Retinal pigment epithelial cell (primary cell): ENCODE data around the gene DTYMK.

Source experiments
- DNase-seq: peaks from one replicate; pipeline ENCODE4 v3.0.0-alpha.2; 2010; ENCODE audit warnings: low read depth
- H3K4me3 ChIP-seq: 2 replicates; pipeline ENCODE4 v1.5.1; 2011; ENCODE audit warnings: mild to moderate bottlenecking, low read length, control low read depth, moderate library complexity
- TF ChIP-seq, protein P1 (sequence below): conservative IDR thresholded peaks from 2 replicates; pipeline ENCODE4 v1.5.1; 2011; ENCODE audit warnings: low read depth, low read length, control low read depth, inconsistent platforms

DTYMK gene

DNA sequence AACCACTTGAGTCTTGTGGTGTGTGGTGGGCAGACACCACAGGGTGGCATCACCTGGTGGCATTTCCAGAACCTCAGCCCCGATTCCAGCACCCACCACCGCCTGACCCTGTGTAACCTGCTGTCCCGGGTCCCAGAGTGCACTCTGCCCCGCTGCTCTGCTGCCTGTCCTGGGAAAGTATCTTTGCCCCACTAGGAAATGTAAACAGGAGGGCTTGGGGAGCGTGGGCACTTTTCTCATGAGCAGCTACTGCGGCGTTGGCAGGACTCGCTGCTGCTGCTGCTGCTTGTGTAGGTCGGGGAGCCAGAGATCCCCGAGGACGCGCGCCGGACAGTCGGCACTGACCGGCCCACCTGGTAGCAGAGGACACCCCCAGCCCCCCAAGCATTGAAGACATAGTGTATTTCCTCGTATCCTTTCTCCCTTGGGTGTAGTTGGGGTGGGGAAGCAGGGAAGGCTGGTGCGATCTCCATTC, 13.4 kb downstream of the DTYMK start:
- DNase-seq: no peak

DNA sequence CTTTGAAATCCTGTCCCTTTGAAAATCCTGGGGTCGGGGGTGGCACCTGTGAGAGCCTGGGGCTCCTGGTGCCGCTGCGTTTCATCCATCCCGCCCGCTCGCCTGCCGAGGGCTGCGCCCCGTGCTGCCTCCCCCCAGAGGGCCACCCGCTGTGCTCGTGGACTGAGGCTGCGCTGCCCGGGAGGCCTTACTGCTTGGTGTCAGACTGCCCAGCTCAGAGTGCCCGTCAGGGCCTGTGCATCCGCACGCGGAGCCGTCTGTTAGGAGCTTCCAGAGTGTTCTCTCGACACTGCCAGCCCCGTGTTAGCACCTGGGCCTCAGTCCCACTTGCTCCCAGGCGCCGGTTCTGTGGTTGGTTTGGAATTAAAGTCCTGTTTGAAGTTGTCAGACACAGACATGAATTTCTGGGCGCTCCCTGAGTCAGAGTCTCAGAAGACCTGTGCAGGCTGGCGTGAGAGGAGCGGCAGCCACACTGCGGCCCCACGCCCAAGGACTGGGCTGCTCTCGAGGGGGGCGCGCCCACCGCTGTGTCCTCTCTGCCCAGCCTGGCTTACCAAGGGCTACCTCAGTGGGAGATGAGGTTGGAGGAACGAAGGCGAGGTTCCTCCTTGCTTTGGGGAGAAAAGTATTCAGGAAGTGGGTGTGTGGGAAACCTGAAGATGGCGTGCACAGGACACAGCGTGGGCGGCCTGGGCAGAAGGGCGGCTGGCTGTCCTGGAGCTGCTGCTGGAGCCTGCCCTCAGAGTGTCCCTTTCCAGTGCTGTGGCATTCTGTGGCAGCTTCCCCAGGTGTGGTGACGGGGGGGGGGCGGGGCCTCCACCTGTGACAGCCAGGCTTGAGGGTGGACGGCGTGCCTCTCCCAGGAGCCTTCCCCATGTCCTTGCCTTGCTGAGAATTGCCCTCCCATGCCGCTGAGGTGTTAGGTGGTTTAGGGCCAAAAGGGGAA, 14.1 kb downstream of the DTYMK start:
- TF ChIP-seq, protein P1, sequence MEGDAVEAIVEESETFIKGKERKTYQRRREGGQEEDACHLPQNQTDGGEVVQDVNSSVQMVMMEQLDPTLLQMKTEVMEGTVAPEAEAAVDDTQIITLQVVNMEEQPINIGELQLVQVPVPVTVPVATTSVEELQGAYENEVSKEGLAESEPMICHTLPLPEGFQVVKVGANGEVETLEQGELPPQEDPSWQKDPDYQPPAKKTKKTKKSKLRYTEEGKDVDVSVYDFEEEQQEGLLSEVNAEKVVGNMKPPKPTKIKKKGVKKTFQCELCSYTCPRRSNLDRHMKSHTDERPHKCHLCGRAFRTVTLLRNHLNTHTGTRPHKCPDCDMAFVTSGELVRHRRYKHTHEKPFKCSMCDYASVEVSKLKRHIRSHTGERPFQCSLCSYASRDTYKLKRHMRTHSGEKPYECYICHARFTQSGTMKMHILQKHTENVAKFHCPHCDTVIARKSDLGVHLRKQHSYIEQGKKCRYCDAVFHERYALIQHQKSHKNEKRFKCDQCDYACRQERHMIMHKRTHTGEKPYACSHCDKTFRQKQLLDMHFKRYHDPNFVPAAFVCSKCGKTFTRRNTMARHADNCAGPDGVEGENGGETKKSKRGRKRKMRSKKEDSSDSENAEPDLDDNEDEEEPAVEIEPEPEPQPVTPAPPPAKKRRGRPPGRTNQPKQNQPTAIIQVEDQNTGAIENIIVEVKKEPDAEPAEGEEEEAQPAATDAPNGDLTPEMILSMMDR: no peak
- no peak overlapping the region for H3K4me3 ChIP-seq
- no peak for DNase-seq

More for the DNA sequence above, 13.4 kb downstream of the DTYMK start:
- H3K4me3 ChIP-seq: no peak overlapping the region
- TF ChIP-seq, protein P1: no peak

DNA sequence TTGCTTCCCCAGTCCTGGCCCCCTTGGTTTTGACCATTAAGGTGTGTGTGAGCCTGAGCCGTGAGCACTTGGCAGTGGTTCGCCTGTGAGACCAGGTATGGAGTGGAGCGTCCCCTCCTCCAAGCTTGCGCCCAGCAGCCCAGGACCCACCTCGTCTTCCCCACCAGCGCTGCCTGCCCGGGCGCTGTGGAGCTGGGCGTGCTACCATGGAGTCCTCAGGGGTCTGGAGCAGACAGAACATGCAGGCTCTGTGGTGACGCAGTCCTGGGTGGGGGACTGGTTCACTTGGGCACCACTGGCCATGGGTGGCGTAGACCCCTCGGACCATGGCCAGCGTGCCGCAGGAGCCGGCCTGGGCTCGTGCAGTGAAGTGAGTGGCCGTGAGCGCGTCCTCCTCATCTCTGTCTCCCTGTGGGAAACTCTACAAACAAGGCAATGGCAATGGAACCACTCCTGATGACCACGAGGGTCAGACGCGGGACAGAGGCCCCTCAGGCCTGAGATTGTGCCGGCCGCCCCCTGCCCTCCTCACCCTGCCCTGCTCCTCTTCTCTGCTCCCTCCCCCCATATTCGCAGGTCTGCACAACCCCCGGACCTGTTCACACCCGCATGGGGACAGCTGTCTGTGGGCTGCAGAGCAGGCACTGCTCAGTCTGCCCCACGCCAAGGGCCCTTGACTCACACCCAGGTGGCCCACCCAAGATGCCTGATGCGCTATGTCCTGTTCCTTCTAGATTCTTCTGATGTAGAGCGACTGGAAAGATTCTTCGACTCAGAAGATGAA, 15.0 kb downstream of the DTYMK start:
- DNase-seq: no peak
- TF ChIP-seq, protein P1: no peak
- H3K4me3 ChIP-seq: no peak overlapping the region

DNA sequence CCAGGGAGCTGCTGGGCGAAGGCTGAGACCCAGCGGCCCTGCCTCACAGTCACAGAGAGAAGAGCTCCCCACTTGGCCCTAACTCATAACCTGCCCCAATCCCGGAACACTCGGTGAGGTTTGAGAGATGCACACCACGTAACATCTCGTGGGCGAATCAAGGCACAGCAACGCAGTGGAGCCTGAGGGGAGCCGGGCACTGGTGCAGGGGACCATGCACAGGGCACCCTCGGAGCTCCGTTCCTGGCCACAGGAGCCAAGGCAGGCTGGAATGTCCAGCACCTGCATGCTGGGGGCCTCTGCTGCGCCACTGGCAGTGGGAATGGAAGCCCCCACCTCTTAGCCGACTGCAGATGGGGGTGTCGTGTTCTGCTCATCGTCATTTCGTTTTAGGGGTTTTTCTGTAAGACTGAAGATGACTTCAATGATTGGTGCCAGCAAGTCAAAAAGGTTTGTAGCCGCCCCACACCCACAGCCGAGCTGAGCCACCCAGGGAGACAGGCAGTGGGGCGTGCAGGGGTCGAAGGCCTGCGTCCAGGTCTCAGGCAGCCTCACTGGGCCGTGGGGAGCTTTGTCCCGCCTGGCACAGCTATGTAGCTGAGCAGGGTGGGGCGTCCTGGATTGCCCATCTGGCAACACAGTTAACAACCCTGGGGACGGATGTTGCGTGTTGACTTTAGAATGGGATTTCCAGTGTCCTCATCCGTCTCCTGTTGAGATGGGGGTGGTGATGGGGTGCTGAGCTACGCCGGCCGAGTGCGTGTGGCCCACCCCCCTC, 16.1 kb downstream of the DTYMK start:
- DNase-seq: no peak
- no peak overlapping the region for H3K4me3 ChIP-seq
- TF ChIP-seq, protein P1: no peak

DNA sequence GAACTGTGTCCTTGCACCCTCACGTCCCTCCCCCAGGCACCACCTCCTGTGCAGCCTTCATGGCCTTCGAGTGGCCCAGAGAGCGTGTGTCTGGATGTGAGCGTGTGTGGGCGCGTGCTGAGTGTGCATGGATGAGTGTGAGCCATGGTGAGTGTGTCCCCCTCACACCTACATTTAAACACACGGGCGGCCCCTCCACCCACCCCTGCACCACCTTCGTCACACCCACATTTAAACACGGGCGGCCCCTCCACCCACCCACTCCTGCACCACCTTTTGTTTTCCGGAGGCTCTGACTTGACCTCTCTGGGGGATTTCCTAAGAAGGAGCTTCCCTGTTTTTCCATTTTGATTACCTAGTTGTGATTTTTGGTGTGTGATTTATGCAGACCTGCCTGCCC, 17.8 kb downstream of the DTYMK start:
- TF ChIP-seq, protein P1: no peak
- no peak for DNase-seq
- no peak overlapping the region for H3K4me3 ChIP-seq

DNA sequence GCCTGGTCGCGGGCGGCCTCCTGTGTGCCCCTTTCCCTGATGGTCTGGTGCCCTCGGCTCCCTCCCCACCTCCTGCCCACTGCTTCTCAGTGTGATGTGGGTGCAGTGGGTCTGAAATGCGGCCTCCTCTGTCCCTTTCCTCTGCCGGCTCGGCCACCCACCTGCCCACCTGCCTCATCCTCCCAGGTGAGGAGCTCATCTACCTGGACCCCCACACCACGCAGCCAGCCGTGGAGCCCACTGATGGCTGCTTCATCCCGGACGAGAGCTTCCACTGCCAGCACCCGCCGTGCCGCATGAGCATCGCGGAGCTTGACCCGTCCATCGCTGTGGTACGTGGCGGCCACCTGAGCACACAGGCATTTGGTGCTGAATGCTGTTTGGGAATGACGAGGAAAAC, 18.3 kb downstream of the DTYMK start:
- H3K4me3 ChIP-seq: no peak overlapping the region
- TF ChIP-seq, protein P1: no peak
- no peak for DNase-seq
